ENCODE data around the gene KSR1.

DNA sequence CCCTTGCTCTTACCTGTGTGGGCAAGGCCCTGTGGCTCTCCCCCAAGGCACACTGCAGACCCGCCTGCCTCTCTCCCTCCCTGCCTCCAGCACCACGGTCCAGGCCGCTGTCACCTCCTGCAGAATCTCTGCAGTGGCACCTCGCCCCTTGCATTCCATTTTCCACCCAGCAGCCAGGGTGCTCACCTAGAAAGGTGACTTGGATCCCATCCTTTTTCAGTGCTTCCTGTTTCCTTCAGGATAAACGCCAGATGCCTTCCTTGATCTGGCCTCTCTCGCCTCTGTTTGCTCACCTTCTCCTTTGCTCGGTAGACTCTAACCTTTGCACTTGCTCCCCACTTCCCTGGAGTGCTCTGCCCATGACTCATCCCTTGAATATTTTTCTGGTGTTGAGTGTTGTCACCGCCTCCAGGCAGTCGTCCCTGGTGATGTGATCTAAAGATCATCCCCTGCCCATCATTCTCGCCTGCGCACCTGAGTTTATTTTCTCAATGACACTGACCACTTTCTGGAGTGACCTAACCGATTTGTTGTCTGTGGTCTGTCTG, 95.5 kb downstream of the KSR1 start:
- TF ChIP-seq, protein P1, sequence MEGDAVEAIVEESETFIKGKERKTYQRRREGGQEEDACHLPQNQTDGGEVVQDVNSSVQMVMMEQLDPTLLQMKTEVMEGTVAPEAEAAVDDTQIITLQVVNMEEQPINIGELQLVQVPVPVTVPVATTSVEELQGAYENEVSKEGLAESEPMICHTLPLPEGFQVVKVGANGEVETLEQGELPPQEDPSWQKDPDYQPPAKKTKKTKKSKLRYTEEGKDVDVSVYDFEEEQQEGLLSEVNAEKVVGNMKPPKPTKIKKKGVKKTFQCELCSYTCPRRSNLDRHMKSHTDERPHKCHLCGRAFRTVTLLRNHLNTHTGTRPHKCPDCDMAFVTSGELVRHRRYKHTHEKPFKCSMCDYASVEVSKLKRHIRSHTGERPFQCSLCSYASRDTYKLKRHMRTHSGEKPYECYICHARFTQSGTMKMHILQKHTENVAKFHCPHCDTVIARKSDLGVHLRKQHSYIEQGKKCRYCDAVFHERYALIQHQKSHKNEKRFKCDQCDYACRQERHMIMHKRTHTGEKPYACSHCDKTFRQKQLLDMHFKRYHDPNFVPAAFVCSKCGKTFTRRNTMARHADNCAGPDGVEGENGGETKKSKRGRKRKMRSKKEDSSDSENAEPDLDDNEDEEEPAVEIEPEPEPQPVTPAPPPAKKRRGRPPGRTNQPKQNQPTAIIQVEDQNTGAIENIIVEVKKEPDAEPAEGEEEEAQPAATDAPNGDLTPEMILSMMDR (conservative IDR thresholded peaks at IDR 0.05; ENCODE audit: low read depth, low read length) = no peak
- no peak for TF ChIP-seq POLR2A (IDR thresholded peaks at IDR 0.05; ENCODE audit: low read depth, low read length)
- no peak for TF ChIP-seq CEBPB (IDR thresholded peaks at IDR 0.05; ENCODE audit: low read depth, low read length)
- TF ChIP-seq MXI1 (IDR thresholded peaks at IDR 0.05; ENCODE audit: borderline replicate concordance, low read depth, low read length) = no peak
- TF ChIP-seq RAD21 (IDR thresholded peaks at IDR 0.05; ENCODE audit: low read length) = no peak
- TF ChIP-seq, protein P2, sequence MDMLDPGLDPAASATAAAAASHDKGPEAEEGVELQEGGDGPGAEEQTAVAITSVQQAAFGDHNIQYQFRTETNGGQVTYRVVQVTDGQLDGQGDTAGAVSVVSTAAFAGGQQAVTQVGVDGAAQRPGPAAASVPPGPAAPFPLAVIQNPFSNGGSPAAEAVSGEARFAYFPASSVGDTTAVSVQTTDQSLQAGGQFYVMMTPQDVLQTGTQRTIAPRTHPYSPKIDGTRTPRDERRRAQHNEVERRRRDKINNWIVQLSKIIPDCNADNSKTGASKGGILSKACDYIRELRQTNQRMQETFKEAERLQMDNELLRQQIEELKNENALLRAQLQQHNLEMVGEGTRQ (IDR thresholded peaks at IDR 0.05; ENCODE audit: low read depth, low read length) = no peak
- TF ChIP-seq, protein P3, sequence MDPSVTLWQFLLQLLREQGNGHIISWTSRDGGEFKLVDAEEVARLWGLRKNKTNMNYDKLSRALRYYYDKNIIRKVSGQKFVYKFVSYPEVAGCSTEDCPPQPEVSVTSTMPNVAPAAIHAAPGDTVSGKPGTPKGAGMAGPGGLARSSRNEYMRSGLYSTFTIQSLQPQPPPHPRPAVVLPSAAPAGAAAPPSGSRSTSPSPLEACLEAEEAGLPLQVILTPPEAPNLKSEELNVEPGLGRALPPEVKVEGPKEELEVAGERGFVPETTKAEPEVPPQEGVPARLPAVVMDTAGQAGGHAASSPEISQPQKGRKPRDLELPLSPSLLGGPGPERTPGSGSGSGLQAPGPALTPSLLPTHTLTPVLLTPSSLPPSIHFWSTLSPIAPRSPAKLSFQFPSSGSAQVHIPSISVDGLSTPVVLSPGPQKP (IDR thresholded peaks at IDR 0.05; ENCODE audit: borderline replicate concordance, low read depth, low read length) = no peak
